Type B pancreatic cell (in vitro differentiated cells): ENCODE data around the gene PPIB. TPM values are rescaled to one million over a fixed set of nuclear protein-coding genes. Genes with fewer than 3 reads are reported as not detected.

Experiments used
- DNase-seq: peaks from one replicate; pipeline ENCODE4 v3.0.0; 2021; ENCODE audit warnings: mixed read lengths; ENCODE audit not compliant: unreplicated experiment; ENCODE audit errors: extremely low spot score
- H3K27ac Mint-ChIP-seq: 2 replicates; pipeline ENCODE4 v1.8.0; 2021; ENCODE audit warnings: mild to moderate bottlenecking, mixed read lengths
- H3K27me3 Mint-ChIP-seq: 2 replicates; pipeline ENCODE4 v1.8.0; 2021; ENCODE audit warnings: mixed read lengths
- H3K36me3 Mint-ChIP-seq: 2 replicates; pipeline ENCODE4 v1.8.0; 2021; ENCODE audit warnings: mixed read lengths
- H3K4me1 Mint-ChIP-seq: one replicate; pipeline ENCODE4 v1.8.0; 2021; ENCODE audit warnings: mixed read lengths; ENCODE audit not compliant: unreplicated experiment
- H3K4me3 Mint-ChIP-seq: 2 replicates; pipeline ENCODE4 v1.8.0; 2021; ENCODE audit warnings: mild to moderate bottlenecking, mixed read lengths
- H3K9me3 Mint-ChIP-seq: 2 replicates; pipeline ENCODE4 v1.8.0; 2021; ENCODE audit warnings: mixed read lengths
- CTCF ChIP-seq: fragments of 200-600 bp; sonication (generic); conservative IDR thresholded peaks from 2 replicates; pipeline ENCODE4 v1.5.0; 2021; ENCODE audit warnings: antibody characterized with exemption, mild to moderate bottlenecking
- total RNA-seq: library from RNA; stranded (reverse); gene quantifications from 2 replicates; pipeline ENCODE4 v1.2.1, GENCODE V29; 2021; ENCODE audit warnings: low replicate concordance

PPIB gene
- total RNA-seq, 1 donor from 2014 or later: 551 TPM

GRCh38 chr15:64146520-64146884 lies 16.3 kb downstream of the PPIB start:
- H3K27me3 Mint-ChIP-seq: peaks cover 11% of the 10 kb centered on the region
- H3K27ac Mint-ChIP-seq: peak overlapping the region; percentile 41
- DNase-seq: no peak
- TF ChIP-seq CTCF: no peak
- H3K4me1 Mint-ChIP-seq: peaks cover 14% of the 10 kb centered on the region
- peaks cover 4% of the 10 kb centered on the region for H3K36me3 Mint-ChIP-seq
- H3K9me3 Mint-ChIP-seq: no peaks in the 10 kb centered on the region
- H3K4me3 Mint-ChIP-seq: no peak overlapping the region

- DNase-seq: peak; percentile 47
- no peak for TF ChIP-seq CTCF
- H3K27ac Mint-ChIP-seq: no peak overlapping the region
- H3K4me3 Mint-ChIP-seq: no peak overlapping the region
- H3K4me1 Mint-ChIP-seq: peaks cover 14% of the 10 kb centered on the region
- peaks cover 4% of the 10 kb centered on the region for H3K36me3 Mint-ChIP-seq
- no peaks in the 10 kb centered on the region for H3K9me3 Mint-ChIP-seq
- peaks cover 11% of the 10 kb centered on the region for H3K27me3 Mint-ChIP-seq
Measured at GRCh38 chr15:64146041-64146440, 16.8 kb downstream of the PPIB start.

GRCh38 chr15:64144565-64145281 lies 18.1 kb downstream of the PPIB start:
- H3K9me3 Mint-ChIP-seq: no peaks in the 10 kb centered on the region
- no peak for DNase-seq
- no peak overlapping the region for H3K4me3 Mint-ChIP-seq
- H3K36me3 Mint-ChIP-seq: peaks cover 4% of the 10 kb centered on the region
- peaks cover 13% of the 10 kb centered on the region for H3K4me1 Mint-ChIP-seq
- H3K27me3 Mint-ChIP-seq: peaks cover 4% of the 10 kb centered on the region
- peak overlapping the region; percentile 21 for H3K27ac Mint-ChIP-seq
- TF ChIP-seq CTCF: no peak

GRCh38 chr15:64144192-64144564 lies 18.6 kb downstream of the PPIB start:
- peaks cover 4% of the 10 kb centered on the region for H3K36me3 Mint-ChIP-seq
- no peak for DNase-seq
- no peaks in the 10 kb centered on the region for H3K9me3 Mint-ChIP-seq
- no peak overlapping the region for H3K27ac Mint-ChIP-seq
- peaks cover 9% of the 10 kb centered on the region for H3K4me1 Mint-ChIP-seq
- H3K4me3 Mint-ChIP-seq: no peak overlapping the region
- no peaks in the 10 kb centered on the region for H3K27me3 Mint-ChIP-seq
- no peak for TF ChIP-seq CTCF

GRCh38 chr15:64143276-64143675 lies 19.5 kb downstream of the PPIB start:
- Mint-ChIP-seq H3K4me1 (peaks cover 9% of the 10 kb centered on the region), H3K36me3 (peaks cover 4% of the 10 kb centered on the region), H3K4me3 (no peak overlapping the region), H3K27ac (no peak overlapping the region), H3K9me3 (no peaks in the 10 kb centered on the region), H3K27me3 (no peaks in the 10 kb centered on the region)
- no peak for TF ChIP-seq CTCF
- DNase-seq: no peak
